ENCODE measurements around the gene CTBP2. TPM values are rescaled to one million over a fixed set of nuclear protein-coding genes. Genes with fewer than 3 reads are reported as not detected.

Gene CTBP2
- total RNA-seq, 3 donors from 2014 or later (not counting 1 experiment from before 2014, with no cell fraction given), result 120 to 179 (median 124) TPM

- WGBS (ENCODE audit: insufficient coverage), result 94% methylated on average over 7 of the region's 8 CpGs
- no peak for TF ChIP-seq CTCF (IDR thresholded peaks at IDR 0.05)
- Histone ChIP-seq H3K27me3 (ENCODE audit: control insufficient read depth, insufficient read depth, low read length) (no peaks in the 10 kb centered on the region), H3K27ac (ENCODE audit: low read length) (no peak overlapping the region), H3K36me3 (ENCODE audit: control insufficient read depth, insufficient read depth, low read length) (no peaks in the 10 kb centered on the region), H3K4me3 (ENCODE audit: low read length) (no peak overlapping the region), H3K4me1 (ENCODE audit: control insufficient read depth, insufficient read depth, low read length) (peaks cover 63% of the 10 kb centered on the region), H3K9me3 (ENCODE audit: control insufficient read depth, insufficient read depth, low read length) (no peaks in the 10 kb centered on the region)
- Mint-ChIP-seq H3K4me1 (peaks cover 95 to 97% of the 10 kb centered on the region in 2 donors), H3K36me3 (no peaks in the 10 kb centered on the region), H3K27ac (peak overlapping the region; percentile 90 to 91), H3K4me3 (peak overlapping the region; percentile 28), H3K9me3 (no peaks in the 10 kb centered on the region), H3K27me3 (ENCODE audit: low read depth in 2 of 2) (no peaks in the 10 kb centered on the region)
- intact Hi-C loops (cut with micrococcal nuclease), result no loop called here
- DNase-seq (no peak), ATAC-seq (no peak)
Observed at GRCh38 chr10:125121003-125121402, 39.4 kb downstream of the CTBP2 start.

- 91% methylated on average over 11 of the region's 11 CpGs for WGBS (ENCODE audit: insufficient coverage)
Observed at GRCh38 chr10:125120053-125120710, 40.2 kb downstream of the CTBP2 start.

DNA sequence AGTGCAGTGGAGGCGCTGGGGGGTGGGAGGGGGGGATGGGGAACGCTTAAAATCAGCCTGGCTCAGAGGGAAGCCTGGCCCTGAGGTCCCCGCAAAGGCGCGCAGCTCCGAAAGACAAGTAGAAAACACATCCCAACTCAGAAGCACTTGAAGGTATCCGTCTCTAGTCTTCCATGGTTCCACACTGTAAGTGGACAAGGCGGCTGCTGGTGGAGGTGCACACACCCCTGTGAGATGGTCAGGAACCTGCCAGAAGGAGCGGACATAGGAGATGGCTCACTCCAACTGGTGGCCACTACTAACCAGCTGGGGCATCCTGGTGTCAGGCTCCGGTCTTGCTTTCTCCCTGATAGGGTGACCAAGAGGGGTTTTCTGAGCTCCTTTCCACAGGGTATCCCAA is 41.7 kb downstream of the CTBP2 start:
- DNase-seq (no peak), ATAC-seq (no peak)
- Mint-ChIP-seq H3K4me3 (no peak overlapping the region), H3K4me1 (peaks cover 89 to 92% of the 10 kb centered on the region in 2 donors), H3K9me3 (no peaks in the 10 kb centered on the region), H3K27me3 (ENCODE audit: low read depth in 2 of 2) (no peaks in the 10 kb centered on the region), H3K36me3 (no peaks in the 10 kb centered on the region), H3K27ac (peak overlapping the region; percentile 90 to 91)
- Histone ChIP-seq H3K9me3 (ENCODE audit: control insufficient read depth, insufficient read depth, low read length) (no peaks in the 10 kb centered on the region), H3K27ac (ENCODE audit: low read length) (no peak overlapping the region), H3K27me3 (ENCODE audit: control insufficient read depth, insufficient read depth, low read length) (no peaks in the 10 kb centered on the region), H3K36me3 (ENCODE audit: control insufficient read depth, insufficient read depth, low read length) (no peaks in the 10 kb centered on the region), H3K4me1 (ENCODE audit: control insufficient read depth, insufficient read depth, low read length) (peaks cover 63% of the 10 kb centered on the region), H3K4me3 (ENCODE audit: low read length) (no peak overlapping the region)
- intact Hi-C loops (cut with micrococcal nuclease), result no loop called here
- 93% methylated on average over 8 of the region's 10 CpGs for WGBS (ENCODE audit: insufficient coverage)
- TF ChIP-seq CTCF (IDR thresholded peaks at IDR 0.05), result no peak

More at GRCh38 chr10:125120053-125120710, 40.2 kb downstream of the CTBP2 start:
- intact Hi-C loops (cut with micrococcal nuclease), result no loop called here
- no peak for DNase-seq
- H3K9me3 ChIP-seq (ENCODE audit: control insufficient read depth, insufficient read depth, low read length), result no peaks in the 10 kb centered on the region
- TF ChIP-seq CTCF (IDR thresholded peaks at IDR 0.05), result no peak
- no peaks in the 10 kb centered on the region for H3K9me3 Mint-ChIP-seq
- peak overlapping the region; percentile 35 for H3K4me3 Mint-ChIP-seq
- peaks cover 94 to 97% of the 10 kb centered on the region in 2 donors for H3K4me1 Mint-ChIP-seq
- no peak overlapping the region for H3K27ac ChIP-seq (ENCODE audit: low read length)
- no peak overlapping the region for H3K4me3 ChIP-seq (ENCODE audit: low read length)
- H3K27me3 ChIP-seq (ENCODE audit: control insufficient read depth, insufficient read depth, low read length), result no peaks in the 10 kb centered on the region
- H3K36me3 ChIP-seq (ENCODE audit: control insufficient read depth, insufficient read depth, low read length), result no peaks in the 10 kb centered on the region
- ATAC-seq, result no peak
- peak overlapping the region; percentile 90 to 91 for H3K27ac Mint-ChIP-seq
- H3K4me1 ChIP-seq (ENCODE audit: control insufficient read depth, insufficient read depth, low read length), result peaks cover 65% of the 10 kb centered on the region
- no peaks in the 10 kb centered on the region for H3K36me3 Mint-ChIP-seq
- no peaks in the 10 kb centered on the region for H3K27me3 Mint-ChIP-seq (ENCODE audit: low read depth in 2 of 2)

Data from natural killer cell (primary cell).